Activated CD8-positive, alpha-beta memory T cell treated with anti-CD3 and anti-CD28 coated beads, Interleukin-2, amount 10 ng/mL, durations not matched to agents 7 days and 5 days (primary cell): ENCODE measurements around the gene UNKL. TPM values are rescaled to one million over a fixed set of nuclear protein-coding genes. Genes with fewer than 3 reads are reported as not detected.

Experiments used
- ATAC-seq: fragments of 150-1000 bp; cut with Tn5 transposase; one replicate; pipeline ENCODE4 v1.10.0; 2021; ENCODE audit warnings: moderate library complexity
- CTCF ChIA-PET: fragments of 350-600 bp; sonication (Branson Sonifier 250); formaldehyde crosslinking; loops from one replicate; lab custom pipeline; 2021; ENCODE audit warnings: antibody characterized with exemption; lab: Charles Lee
- DNase-seq: peaks from one replicate; pipeline ENCODE4 v3.0.0-alpha.2; 2020
- H3K27ac Mint-ChIP-seq: one replicate; pipeline ENCODE4 v1.8.0; 2021; ENCODE audit warnings: mild to moderate bottlenecking, mixed read lengths
- H3K27me3 Mint-ChIP-seq: one replicate; pipeline ENCODE4 v1.8.0; 2021; ENCODE audit warnings: mixed read lengths
- H3K36me3 Mint-ChIP-seq: one replicate; pipeline ENCODE4 v1.8.0; 2021; ENCODE audit warnings: mild to moderate bottlenecking, mixed read lengths
- H3K4me1 Mint-ChIP-seq: one replicate; pipeline ENCODE4 v1.8.0; 2021; ENCODE audit warnings: mixed read lengths
- H3K4me3 Mint-ChIP-seq: one replicate; pipeline ENCODE4 v1.8.0; 2021; ENCODE audit warnings: mild to moderate bottlenecking, moderate library complexity, mixed read lengths
- H3K9me3 Mint-ChIP-seq: one replicate; pipeline ENCODE4 v1.8.0; 2022; ENCODE audit warnings: low read depth, mixed read lengths
- total RNA-seq, 2 experiments: library from RNA; stranded (reverse); gene quantifications; one replicate each; pipeline ENCODE4 v1.2.3, GENCODE V29; 2021

UNKL gene
- total RNA-seq, 2 experiments from 2014 or later, result 30.1 to 43.0 TPM

DNA sequence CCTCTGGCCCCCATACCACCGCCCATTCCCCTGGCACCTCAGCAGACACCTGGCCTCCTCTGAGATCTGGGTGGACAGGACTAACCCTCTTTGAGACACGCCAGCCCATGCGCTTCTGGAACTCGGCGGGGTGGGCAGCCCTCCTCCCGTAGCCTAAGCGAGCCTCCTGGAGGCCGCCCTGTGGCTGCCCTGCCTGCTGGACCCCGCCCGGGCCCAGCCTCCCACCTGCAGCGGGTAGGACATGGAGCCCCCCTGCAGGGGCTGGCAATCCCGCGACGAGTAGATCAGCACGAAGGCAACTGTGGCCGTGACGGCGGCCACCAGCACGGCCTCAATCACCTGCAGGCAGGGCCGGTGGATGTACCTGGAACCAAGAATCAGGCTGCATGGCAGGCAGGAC lies 38.0 kb upstream of the UNKL start:
- Mint-ChIP-seq H3K9me3 (no peaks in the 10 kb centered on the region), H3K4me1 (peaks cover 10% of the 10 kb centered on the region), H3K27me3 (no peaks in the 10 kb centered on the region), H3K27ac (no peak overlapping the region), H3K4me3 (no peak overlapping the region), H3K36me3 (no peaks in the 10 kb centered on the region)
- CTCF ChIA-PET, result no interaction called here
- DNase-seq (no peak), ATAC-seq (no peak)

DNA sequence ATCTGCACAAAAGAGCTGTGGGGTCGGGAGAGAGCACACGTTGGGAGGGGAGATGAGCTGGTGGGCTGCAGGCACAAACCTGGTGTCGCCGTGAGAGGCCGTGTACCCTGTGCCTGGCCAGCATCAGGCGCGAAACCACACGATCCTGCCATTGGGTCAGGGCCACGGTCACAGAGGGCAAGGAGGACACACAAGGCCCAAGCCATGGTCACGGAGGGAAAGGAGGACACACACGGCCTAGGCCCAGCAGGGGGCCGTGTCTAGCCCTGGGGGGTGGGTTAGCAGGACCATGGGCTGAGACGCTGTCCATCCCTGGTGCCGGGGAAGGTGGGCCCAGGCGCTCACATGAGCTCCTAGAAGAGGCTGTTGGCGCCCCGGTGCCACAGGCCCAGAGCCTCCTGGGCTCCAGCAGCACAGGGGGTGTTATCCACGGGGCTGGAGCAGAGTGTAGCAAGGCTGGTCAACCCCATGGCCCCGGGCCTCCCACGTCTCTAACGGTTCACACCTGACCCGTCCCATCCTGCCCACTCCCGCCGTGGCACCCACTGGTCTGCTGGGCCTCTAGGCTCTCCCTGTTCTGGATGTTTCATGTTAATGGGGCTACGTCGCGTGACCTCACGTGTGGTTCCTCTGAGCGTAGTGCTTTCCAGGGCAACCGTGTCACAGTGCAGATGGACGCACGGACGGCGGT lies 37.3 kb upstream of the UNKL start:
- Mint-ChIP-seq H3K9me3 (no peaks in the 10 kb centered on the region), H3K4me1 (peaks cover 10% of the 10 kb centered on the region), H3K27me3 (no peaks in the 10 kb centered on the region), H3K27ac (no peak overlapping the region), H3K36me3 (no peaks in the 10 kb centered on the region), H3K4me3 (no peak overlapping the region)
- CTCF ChIA-PET, result no interaction called here
- ATAC-seq (no peak), DNase-seq (no peak)

DNA sequence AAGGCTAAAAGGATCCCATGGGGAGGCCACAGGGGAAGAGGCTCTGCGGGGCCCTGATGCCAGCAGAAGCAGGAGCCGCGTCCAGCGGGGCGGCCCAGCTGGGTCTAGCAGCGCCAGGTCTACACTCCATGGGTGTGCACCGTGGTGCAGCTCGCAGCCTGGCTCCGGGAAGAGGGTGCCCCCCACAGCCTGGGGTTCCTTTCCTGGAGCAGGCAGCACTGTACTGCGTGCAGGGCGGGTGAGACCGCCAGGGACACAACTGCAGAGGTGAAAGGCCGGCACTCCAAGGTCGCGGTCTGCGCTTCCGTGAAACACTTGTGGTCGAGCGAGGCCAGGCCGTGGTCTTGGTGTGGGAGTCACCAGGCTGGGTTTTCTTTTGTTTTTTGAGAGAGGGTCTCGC lies 36.3 kb upstream of the UNKL start:
- Mint-ChIP-seq H3K36me3 (no peaks in the 10 kb centered on the region), H3K4me1 (peaks cover 10% of the 10 kb centered on the region), H3K4me3 (no peak overlapping the region), H3K27me3 (no peaks in the 10 kb centered on the region), H3K27ac (no peak overlapping the region), H3K9me3 (no peaks in the 10 kb centered on the region)
- ATAC-seq (no peak), DNase-seq (no peak)
- CTCF ChIA-PET, result no interaction called here

DNA sequence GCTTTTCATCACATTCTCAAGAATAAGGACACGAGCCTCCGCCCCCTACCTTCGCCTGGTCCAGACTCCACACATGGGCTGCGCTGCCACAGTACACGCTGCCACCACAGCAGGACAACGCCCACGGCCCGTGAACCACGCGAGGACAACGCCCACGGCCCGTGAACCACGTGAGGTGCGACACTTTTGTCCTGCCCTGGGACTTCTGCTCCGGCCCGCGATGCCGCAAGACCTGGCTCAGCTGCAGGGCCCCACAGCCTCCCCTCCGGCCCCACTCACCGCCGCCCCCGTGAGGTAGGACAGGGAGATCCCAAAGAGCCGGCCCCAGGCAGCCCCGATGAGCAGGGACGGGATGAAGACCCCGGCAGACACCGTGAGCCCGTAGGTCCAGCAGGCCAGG lies 35.7 kb upstream of the UNKL start:
- no peaks in the 10 kb centered on the region for H3K27me3 Mint-ChIP-seq
- H3K4me3 Mint-ChIP-seq, result no peak overlapping the region
- no peaks in the 10 kb centered on the region for H3K36me3 Mint-ChIP-seq
- DNase-seq (no peak), ATAC-seq (no peak)
- no peak overlapping the region for H3K27ac Mint-ChIP-seq
- CTCF ChIA-PET, result no interaction called here
- H3K4me1 Mint-ChIP-seq, result peaks cover 10% of the 10 kb centered on the region
- H3K9me3 Mint-ChIP-seq, result no peaks in the 10 kb centered on the region

DNA sequence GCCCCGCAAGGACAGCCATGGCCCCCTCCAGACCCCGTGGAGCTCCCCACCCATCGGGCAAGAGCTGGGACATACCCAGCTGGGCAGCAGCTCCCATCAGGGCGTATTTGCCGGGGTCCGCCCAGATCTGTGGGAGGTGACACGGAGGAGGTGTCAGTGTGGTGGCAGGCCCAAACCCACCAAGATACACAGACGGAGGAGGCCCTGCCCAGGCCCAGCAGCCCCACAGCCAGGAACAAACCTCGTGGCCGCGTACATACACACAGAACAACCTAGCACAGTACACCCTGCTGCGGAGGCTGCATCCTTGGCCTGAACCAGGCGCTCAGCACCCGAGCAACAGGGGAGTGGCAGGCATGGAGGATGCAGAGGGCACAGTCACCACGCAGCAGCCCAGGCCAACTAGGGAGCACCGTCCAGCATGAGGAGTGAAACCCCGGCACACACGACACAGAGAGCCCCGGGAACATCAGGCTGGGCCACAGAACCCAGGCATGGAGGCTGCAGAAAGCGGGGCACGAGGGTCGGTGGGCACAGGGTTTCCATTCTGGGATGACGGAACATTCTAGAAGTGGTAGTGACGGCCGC lies 34.8 kb upstream of the UNKL start:
- DNase-seq (no peak), ATAC-seq (no peak)
- Mint-ChIP-seq H3K27me3 (no peaks in the 10 kb centered on the region), H3K4me1 (peaks cover 9% of the 10 kb centered on the region), H3K27ac (no peak overlapping the region), H3K4me3 (no peak overlapping the region), H3K9me3 (no peaks in the 10 kb centered on the region), H3K36me3 (no peaks in the 10 kb centered on the region)
- CTCF ChIA-PET, result no interaction called here

DNA sequence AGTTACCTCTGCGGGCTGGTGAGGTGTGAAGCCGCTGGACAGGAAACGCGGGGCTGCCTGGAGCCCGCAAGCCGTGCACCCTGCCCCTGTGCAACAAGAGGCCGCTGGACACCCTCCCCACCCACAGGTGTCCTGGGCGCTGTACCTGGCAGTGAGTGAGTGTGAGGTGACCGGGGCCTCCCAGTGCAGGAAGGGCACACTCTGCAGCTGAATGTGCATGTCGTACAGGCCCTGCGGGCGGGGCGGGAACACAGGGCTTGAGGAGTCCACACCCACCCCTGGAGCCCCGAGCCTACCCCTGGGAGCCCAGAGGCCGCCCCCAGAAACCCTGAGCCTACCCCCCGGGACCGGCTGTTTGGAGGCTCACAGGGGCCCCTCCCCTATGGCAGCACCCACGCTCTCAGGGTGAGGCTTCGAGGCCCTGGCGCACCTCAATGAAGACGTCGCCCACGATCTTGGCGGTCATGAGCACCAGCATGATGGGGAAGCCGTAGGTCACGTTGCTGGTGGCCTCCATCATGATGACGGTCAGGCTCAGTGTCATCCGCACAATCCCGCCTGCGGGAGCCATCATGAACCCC lies 34.1 kb upstream of the UNKL start:
- Mint-ChIP-seq H3K36me3 (no peaks in the 10 kb centered on the region), H3K27me3 (no peaks in the 10 kb centered on the region), H3K27ac (no peak overlapping the region), H3K9me3 (no peaks in the 10 kb centered on the region), H3K4me1 (peaks cover 3% of the 10 kb centered on the region), H3K4me3 (no peak overlapping the region)
- ATAC-seq (no peak), DNase-seq (no peak)
- CTCF ChIA-PET, result no interaction called here

DNA sequence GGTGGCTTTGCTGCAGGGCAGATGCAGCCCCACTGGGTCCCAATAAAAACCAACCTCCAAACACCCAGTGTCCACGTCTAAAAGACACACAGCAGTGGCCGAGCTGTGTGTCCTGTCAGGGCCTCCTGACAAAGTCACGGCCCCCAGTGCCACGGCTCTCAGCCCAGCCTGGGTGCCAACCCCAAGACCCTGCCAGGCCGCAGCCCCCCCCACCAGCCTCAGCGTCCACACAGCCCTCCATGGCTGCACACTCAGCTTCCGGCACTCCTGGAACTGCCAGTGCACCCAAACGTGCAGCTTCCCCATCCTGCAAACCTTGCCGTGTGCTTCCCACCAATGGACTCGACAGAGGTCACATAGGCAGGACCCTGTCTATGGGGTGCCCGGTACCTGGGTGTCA lies 33.5 kb upstream of the UNKL start:
- Mint-ChIP-seq H3K27ac (no peak overlapping the region), H3K9me3 (no peaks in the 10 kb centered on the region), H3K4me1 (no peaks in the 10 kb centered on the region), H3K4me3 (no peak overlapping the region), H3K27me3 (no peaks in the 10 kb centered on the region), H3K36me3 (no peaks in the 10 kb centered on the region)
- DNase-seq (no peak), ATAC-seq (no peak)
- CTCF ChIA-PET, result no interaction called here

DNA sequence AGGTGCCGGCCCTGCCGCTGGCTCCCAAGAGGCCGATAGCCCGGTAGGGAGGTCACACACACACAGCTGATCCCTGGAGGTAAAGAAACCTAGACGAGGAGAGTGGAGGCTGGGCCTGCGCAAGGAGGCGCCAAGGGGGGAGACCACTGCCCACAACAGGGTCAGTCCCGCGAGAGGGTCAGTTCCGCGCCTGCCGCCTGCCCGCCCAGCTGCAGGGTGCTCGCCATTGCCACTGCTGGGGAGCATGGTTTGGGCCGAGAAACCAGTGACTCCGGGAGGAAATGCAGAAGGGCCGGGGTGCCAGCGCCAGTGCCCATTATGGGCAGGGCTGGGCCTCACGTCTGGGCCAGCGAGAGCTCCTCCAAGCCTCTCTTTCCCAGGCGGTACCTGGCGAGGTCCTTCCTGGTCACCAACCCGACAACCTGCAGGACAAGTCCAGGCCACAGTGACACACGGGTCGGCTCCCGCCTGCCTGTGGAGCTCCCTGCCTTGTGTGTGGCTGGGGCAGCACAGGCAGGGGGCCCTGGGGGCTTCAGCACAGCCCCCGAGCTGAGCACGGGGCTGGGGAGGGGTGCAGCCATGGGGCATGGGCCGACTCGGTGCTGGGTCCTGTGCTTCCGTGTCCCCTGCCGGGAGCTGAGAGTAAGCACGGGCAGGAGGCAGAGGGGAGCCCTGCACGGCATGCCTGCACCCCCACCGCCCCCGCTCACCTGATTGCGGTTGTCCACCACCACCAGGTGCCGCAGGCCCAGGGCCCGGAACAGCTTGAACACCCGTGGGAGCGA lies 32.0 kb upstream of the UNKL start:
- no peak for ATAC-seq
- H3K4me3 Mint-ChIP-seq, result no peak overlapping the region
- no peaks in the 10 kb centered on the region for H3K36me3 Mint-ChIP-seq
- H3K27ac Mint-ChIP-seq, result no peak overlapping the region
- no peak for DNase-seq
- no peaks in the 10 kb centered on the region for H3K9me3 Mint-ChIP-seq
- H3K4me1 Mint-ChIP-seq, result no peaks in the 10 kb centered on the region
- H3K27me3 Mint-ChIP-seq, result no peaks in the 10 kb centered on the region
- CTCF ChIA-PET, result interaction anchor here (0.6 kb wide), 1 partner anchor 16 kb away, joined by 4 read pairs; no protein-coding TSS in a partner anchor

DNA sequence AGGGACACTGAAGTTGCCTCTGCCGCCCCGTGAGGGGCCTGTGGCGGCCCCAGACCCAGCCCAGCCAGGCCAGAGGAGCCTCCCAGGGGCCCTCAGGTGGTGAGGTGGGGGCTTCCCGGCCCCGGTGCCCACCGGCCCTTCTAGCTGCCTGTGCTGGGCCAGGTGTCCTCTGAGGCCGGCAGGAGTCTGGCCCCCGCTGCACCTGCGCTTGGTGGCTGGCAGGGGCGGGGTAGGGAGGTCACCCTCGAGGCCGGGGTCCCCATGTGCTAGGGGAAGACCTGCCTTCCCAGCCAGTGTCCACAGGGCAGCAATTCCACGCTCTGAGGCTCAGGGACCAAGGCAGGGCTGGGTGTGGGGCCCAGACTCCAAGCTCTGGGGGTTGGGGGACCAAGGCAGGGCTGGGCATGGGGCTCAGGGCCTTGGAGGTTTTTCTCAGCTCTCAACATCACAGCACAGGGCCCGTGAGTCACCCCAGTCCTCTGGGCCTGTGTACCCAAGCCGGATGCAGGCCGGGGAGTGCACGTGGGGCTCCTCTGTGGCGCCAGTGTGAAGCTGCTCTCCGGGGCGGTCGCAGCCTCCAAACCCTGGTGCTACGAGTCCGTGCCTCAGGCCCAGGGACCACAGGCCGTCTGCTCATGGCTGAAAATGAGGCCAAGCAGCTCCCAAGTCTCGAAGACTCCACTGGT lies 31.2 kb upstream of the UNKL start:
- no peak overlapping the region for H3K4me3 Mint-ChIP-seq
- DNase-seq, result no peak
- no peak overlapping the region for H3K27ac Mint-ChIP-seq
- no peak for ATAC-seq
- H3K9me3 Mint-ChIP-seq, result no peaks in the 10 kb centered on the region
- no peaks in the 10 kb centered on the region for H3K36me3 Mint-ChIP-seq
- no peaks in the 10 kb centered on the region for H3K27me3 Mint-ChIP-seq
- no peaks in the 10 kb centered on the region for H3K4me1 Mint-ChIP-seq
- CTCF ChIA-PET, result interaction anchor here (0.6 kb wide), 1 partner anchor 17 kb away, joined by 4 read pairs; no protein-coding TSS in a partner anchor

DNA sequence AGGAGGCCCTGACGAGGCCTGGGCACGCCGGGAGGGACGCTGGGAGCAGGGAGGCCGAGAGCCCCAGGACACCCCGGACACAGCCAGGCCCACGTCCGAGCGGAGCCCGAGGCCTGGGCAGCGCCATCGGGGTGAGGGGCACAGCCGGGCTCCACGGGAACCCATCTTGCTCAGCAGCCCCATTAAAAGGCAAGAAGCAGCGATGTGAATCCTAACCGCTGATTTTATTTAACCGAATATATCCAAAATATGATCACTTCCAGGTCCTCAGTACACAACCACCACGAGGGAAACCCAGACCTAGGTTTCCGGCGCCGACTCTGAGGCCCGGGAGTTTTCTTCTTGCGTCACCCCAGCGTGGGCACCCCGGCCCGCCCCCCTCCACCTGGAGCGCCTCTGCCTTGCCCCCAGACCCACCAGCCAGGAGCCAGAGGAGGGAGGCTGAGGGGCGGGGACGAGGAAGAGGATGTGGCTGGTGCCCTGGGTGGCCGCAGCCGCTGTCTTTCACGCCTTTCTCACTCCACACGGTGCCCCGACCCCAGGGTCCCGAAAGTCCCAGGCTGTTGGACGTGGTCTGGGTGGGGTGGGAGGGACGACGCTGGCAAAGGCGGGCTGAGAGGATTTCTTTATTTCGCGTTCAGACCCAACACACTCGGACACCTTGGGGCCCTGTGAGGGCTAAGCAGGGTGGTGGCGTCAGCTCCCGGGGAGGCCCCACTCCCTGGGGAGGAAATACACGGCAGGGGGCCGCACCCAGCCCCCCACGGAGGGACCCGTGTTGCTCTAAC lies 30.4 kb upstream of the UNKL start:
- H3K4me1 Mint-ChIP-seq, result no peaks in the 10 kb centered on the region
- H3K36me3 Mint-ChIP-seq, result no peaks in the 10 kb centered on the region
- no peak overlapping the region for H3K4me3 Mint-ChIP-seq
- no peak for DNase-seq
- H3K27me3 Mint-ChIP-seq, result no peaks in the 10 kb centered on the region
- CTCF ChIA-PET, result no interaction called here
- no peak overlapping the region for H3K27ac Mint-ChIP-seq
- no peaks in the 10 kb centered on the region for H3K9me3 Mint-ChIP-seq
- no peak for ATAC-seq

DNA sequence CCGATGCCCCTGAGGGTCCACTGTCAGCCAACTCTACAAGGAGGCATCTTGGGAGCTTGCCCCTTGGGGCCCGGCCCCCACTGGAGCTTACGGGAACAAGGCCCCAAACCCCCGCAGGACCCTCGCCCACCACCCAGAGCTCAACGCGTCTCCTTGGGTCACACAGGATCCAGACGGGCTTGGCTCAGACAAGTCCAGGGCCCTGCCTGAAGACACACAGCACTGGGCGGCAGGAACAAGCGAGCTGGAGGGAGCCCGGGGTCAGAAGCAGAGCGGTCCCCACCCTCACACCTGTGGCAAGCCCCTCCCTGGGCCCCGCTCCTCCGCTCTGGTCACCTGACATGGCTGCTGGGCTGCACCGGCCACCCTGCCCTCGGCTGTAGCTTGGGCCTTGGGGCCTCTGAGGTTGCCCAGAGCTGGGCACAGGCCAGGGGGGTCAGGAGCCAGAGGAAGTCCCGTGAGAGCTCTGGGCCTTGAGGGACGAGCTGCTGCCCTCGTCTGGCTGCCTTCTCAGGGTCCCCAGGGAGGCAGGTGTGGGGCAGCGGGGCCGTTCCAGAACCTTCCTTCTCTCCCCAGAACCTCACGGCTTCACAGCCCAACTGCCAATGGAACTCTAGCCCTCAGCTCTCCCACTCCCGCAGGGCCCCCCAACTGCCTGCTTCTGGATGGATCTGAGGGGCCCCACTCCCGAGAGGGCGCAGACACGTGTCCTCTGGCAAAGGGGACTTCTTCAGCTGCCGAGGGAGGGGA lies 29.7 kb upstream of the UNKL start, which contains the start of gene CCDC154:
TSS of gene CCDC154 (minus strand) at position 577 of the 750 bp plus-strand sequence. CDS start at position 343, 234 bp downstream.
- no peaks in the 10 kb centered on the region for H3K9me3 Mint-ChIP-seq
- H3K27ac Mint-ChIP-seq, result no peak within 1 kb of the TSS
- H3K36me3 Mint-ChIP-seq, result no peaks in the 10 kb centered on the region
- DNase-seq, result no peak
- H3K4me1 Mint-ChIP-seq, result no peaks in the 10 kb centered on the region
- no peak for ATAC-seq
- no peak within 1 kb of the TSS for H3K4me3 Mint-ChIP-seq
- no peaks in the 10 kb centered on the region for H3K27me3 Mint-ChIP-seq
- CTCF ChIA-PET, result no interaction called here

DNA sequence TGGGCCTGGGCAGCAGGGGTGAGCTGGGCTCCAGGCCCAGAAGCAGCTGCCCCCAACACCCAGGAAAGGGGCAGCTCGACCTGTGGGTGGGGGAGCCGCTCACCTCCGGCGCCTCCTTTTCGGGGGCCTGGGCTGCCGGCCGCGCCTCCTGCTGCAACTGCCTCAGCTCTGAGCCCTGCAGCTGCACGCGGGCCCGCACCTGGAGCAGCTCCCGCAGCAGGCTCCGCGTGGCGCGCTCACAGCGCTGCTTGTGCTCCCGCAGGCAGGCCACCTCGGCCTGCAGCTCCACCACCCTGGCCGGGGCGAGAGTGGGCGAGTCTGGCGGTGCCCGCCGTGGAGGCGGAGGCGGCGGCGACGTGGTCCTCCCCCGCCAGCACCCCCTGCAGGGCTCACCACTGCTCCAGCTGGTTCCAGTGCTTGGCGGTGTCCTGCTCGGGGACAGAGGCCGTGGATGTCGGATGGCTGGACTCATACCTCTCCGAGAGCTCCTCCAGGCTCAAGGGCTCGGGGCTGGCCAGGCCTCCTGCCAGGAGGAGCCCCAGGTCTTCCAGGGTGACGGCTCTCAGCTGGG lies 29.0 kb upstream of the UNKL start:
- no peaks in the 10 kb centered on the region for H3K36me3 Mint-ChIP-seq
- no peaks in the 10 kb centered on the region for H3K27me3 Mint-ChIP-seq
- no peak for DNase-seq
- no peak for ATAC-seq
- CTCF ChIA-PET, result no interaction called here
- H3K27ac Mint-ChIP-seq, result no peak overlapping the region
- H3K4me3 Mint-ChIP-seq, result no peak overlapping the region
- H3K4me1 Mint-ChIP-seq, result no peaks in the 10 kb centered on the region
- H3K9me3 Mint-ChIP-seq, result no peaks in the 10 kb centered on the region
